Calu3 (cell line): ENCODE results near the gene MEF2C. TPM values are rescaled to one million over a fixed set of nuclear protein-coding genes. Genes with fewer than 3 reads are reported as not detected.
A peak's percentile ranks its signal among the peaks of the same experiment; 100 is the strongest.

Experiments used
- BruUV-seq: library from RNA; stranded (reverse); fragments of 400-500 nt; replicated peaks from 2 replicates; lab custom pipeline; 2021; lab: Mats Ljungman, UMichigan
- CTCF ChIA-PET: fragments of 300-600 bp; sonication (Branson Sonifier 250); formaldehyde crosslinking; loops from one replicate; lab custom pipeline; 2022; ENCODE audit warnings: antibody characterized with exemption; lab: Charles Lee
- DNase-seq: peaks from one replicate; pipeline ENCODE4 v3.0.0; 2022
- H3K27ac Mint-ChIP-seq: one replicate; pipeline ENCODE4 v1.8.0; 2022; ENCODE audit warnings: mixed read lengths; ENCODE audit not compliant: unreplicated experiment
- H3K27me3 Mint-ChIP-seq: one replicate; pipeline ENCODE4 v1.8.0; 2022; ENCODE audit warnings: mixed read lengths; ENCODE audit not compliant: unreplicated experiment
- H3K36me3 Mint-ChIP-seq: one replicate; pipeline ENCODE4 v1.8.0; 2022; ENCODE audit warnings: mild to moderate bottlenecking, moderate library complexity, mixed read lengths; ENCODE audit not compliant: insufficient read depth, unreplicated experiment
- H3K4me1 Mint-ChIP-seq: one replicate; pipeline ENCODE4 v1.8.0; 2022; ENCODE audit warnings: mild to moderate bottlenecking, low read depth, mixed read lengths; ENCODE audit not compliant: unreplicated experiment
- H3K4me3 Mint-ChIP-seq: one replicate; pipeline ENCODE4 v1.8.0; 2022; ENCODE audit warnings: mild to moderate bottlenecking, low read depth, moderate library complexity, mixed read lengths; ENCODE audit not compliant: unreplicated experiment
- H3K9me3 Mint-ChIP-seq: one replicate; pipeline ENCODE4 v1.8.0; 2022; ENCODE audit warnings: low read depth, mixed read lengths; ENCODE audit not compliant: unreplicated experiment
- intact Hi-C: fragments of 100-400 bp; cut with micrococcal nuclease; formaldehyde crosslinking; loops from one replicate; pipeline ENCODE4 v1.10.0; 2022; ENCODE audit not compliant: unreplicated experiment
- total RNA-seq: library from RNA; stranded (reverse); gene quantifications from 2 replicates; pipeline ENCODE4 v1.2.3, GENCODE V29; 2022
- TF ChIP-seq, protein P1 (sequence below): fragments of 200-600 bp; IDR thresholded peaks from one replicate; pipeline ENCODE4 v1.8.0; 2022; ENCODE audit warnings: antibody characterized with exemption; ENCODE audit not compliant: unreplicated experiment

The MEF2C gene
- total RNA-seq, 1 experiment from 2014 or later, result 6.1 TPM

- CTCF ChIA-PET, result no interaction called here
- no TSS peak for BruUV-seq
- TF ChIP-seq, protein P1, sequence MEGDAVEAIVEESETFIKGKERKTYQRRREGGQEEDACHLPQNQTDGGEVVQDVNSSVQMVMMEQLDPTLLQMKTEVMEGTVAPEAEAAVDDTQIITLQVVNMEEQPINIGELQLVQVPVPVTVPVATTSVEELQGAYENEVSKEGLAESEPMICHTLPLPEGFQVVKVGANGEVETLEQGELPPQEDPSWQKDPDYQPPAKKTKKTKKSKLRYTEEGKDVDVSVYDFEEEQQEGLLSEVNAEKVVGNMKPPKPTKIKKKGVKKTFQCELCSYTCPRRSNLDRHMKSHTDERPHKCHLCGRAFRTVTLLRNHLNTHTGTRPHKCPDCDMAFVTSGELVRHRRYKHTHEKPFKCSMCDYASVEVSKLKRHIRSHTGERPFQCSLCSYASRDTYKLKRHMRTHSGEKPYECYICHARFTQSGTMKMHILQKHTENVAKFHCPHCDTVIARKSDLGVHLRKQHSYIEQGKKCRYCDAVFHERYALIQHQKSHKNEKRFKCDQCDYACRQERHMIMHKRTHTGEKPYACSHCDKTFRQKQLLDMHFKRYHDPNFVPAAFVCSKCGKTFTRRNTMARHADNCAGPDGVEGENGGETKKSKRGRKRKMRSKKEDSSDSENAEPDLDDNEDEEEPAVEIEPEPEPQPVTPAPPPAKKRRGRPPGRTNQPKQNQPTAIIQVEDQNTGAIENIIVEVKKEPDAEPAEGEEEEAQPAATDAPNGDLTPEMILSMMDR, result no peak
- no peaks in the 10 kb centered on the region for H3K9me3 Mint-ChIP-seq
- H3K4me1 Mint-ChIP-seq, result peaks cover 43% of the 10 kb centered on the region
- DNase-seq, result no peak
- H3K4me3 Mint-ChIP-seq, result peak overlapping the region; percentile 13
- peak overlapping the region; percentile 53 for H3K27ac Mint-ChIP-seq
- no peaks in the 10 kb centered on the region for H3K27me3 Mint-ChIP-seq
- intact Hi-C loops, result no loop called here
- peaks cover 8% of the 10 kb centered on the region for H3K36me3 Mint-ChIP-seq
Observed at GRCh38 chr5:88780736-88781135, 102.2 kb downstream of the MEF2C start.

- Mint-ChIP-seq H3K4me1 (peaks cover 28% of the 10 kb centered on the region), H3K27ac (peak overlapping the region; percentile 39), H3K27me3 (no peaks in the 10 kb centered on the region), H3K4me3 (peak overlapping the region; percentile 43), H3K9me3 (no peaks in the 10 kb centered on the region), H3K36me3 (no peaks in the 10 kb centered on the region)
- TF ChIP-seq, protein P1, result no peak
- intact Hi-C loops, result no loop called here
- CTCF ChIA-PET, result no interaction called here
- no TSS peak for BruUV-seq
- peak; percentile 53 for DNase-seq
Observed at GRCh38 chr5:88778736-88779135, 104.2 kb downstream of the MEF2C start.

- H3K9me3 Mint-ChIP-seq, result no peaks in the 10 kb centered on the region
- peaks cover 28% of the 10 kb centered on the region for H3K4me1 Mint-ChIP-seq
- BruUV-seq, result no TSS peak
- TF ChIP-seq, protein P1, result no peak
- no peak overlapping the region for H3K27ac Mint-ChIP-seq
- intact Hi-C loops, result no loop called here
- DNase-seq, result no peak
- H3K4me3 Mint-ChIP-seq, result no peak overlapping the region
- CTCF ChIA-PET, result no interaction called here
- H3K27me3 Mint-ChIP-seq, result no peaks in the 10 kb centered on the region
- H3K36me3 Mint-ChIP-seq, result no peaks in the 10 kb centered on the region
Observed at GRCh38 chr5:88776692-88777091, 106.3 kb downstream of the MEF2C start.

DNA sequence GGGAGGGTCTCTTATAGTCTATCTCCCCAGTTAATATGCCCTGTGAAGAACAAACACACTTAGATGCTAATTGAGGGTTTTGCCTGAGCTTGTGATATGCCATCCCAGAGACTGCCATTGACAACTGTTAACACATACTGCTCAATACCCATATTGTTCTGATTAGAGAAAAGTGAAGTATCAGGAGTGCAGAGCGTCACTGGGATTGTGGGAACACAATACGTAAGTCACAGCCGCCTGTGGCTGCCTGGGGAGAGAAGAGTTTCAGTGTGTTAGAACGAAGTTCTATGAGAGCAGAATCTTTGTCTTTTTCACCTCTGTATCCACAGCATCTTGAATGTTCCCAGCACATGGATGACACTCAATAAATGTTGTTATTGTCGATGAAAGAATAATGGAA is 110.2 kb downstream of the MEF2C start:
- no TSS peak for BruUV-seq
- Mint-ChIP-seq H3K27me3 (no peaks in the 10 kb centered on the region), H3K4me1 (no peaks in the 10 kb centered on the region), H3K27ac (no peak overlapping the region), H3K4me3 (no peak overlapping the region), H3K9me3 (peaks cover 4% of the 10 kb centered on the region), H3K36me3 (no peaks in the 10 kb centered on the region)
- CTCF ChIA-PET, result no interaction called here
- no peak for DNase-seq
- intact Hi-C loops, result no loop called here
- TF ChIP-seq, protein P1, result no peak
